Gastroesophageal sphincter (tissue), 3 donors: ENCODE measurements around the gene TBC1D2B.

Experiments used
- CTCF ChIP-seq, 4 experiments: fragments of 200-600 bp in 2 of 4; fragments of 450-650 bp in 2 of 4; sonication (generic) in 1 of 4; IDR thresholded peaks; one replicate each; pipeline ENCODE4 v1.5.1; 2017 to 2019; ENCODE audit warnings: antibody characterized with exemption in 4 of 4, mild to moderate bottlenecking in 2 of 4, moderate library complexity in 2 of 4
- EP300 ChIP-seq: sonication (generic); formaldehyde crosslinking; IDR thresholded peaks from one replicate; pipeline ENCODE4 v1.6.1; 2017; ENCODE audit warnings: antibody characterized with exemption, mild to moderate bottlenecking
- POLR2A ChIP-seq, 2 donors: fragments of 450-650 bp; IDR thresholded peaks; one replicate each; pipeline ENCODE4 v1.6.1; 2017; ENCODE audit warnings: antibody characterized with exemption in 2 of 2, mild to moderate bottlenecking in 2 of 2, moderate library complexity in 1 of 2
- POLR2AphosphoS5 ChIP-seq: sonication (generic); formaldehyde crosslinking; IDR thresholded peaks from one replicate; pipeline ENCODE4 v1.6.1; 2017; ENCODE audit warnings: antibody characterized with exemption

GRCh38 chr15:78002996-78003395 is 74.5 kb downstream of the TBC1D2B start:
- TF ChIP-seq CTCF (IDR thresholded peaks at IDR 0.05) (no peak), POLR2A (IDR thresholded peaks at IDR 0.05) (no peak), POLR2AphosphoS5 (no peak), EP300 (no peak)
